Neural cell (in vitro differentiated cells): Measurements from ENCODE around the gene MAP3K5. TPM values are rescaled to one million over a fixed set of nuclear protein-coding genes. Genes with fewer than 3 reads are reported as not detected.

ENCODE experiments used
- H2AFZ ChIP-seq: fragments of 200-600, 300-800 bp; sonication (generic), shearing (Covaris generic); 2 replicates; pipeline ENCODE4 v1.6.0; 2014; ENCODE audit warnings: low read depth, mild to moderate bottlenecking, antibody characterized with exemption, low read length, moderate library complexity
- H3F3A ChIP-seq: fragments of 200-600 bp; shearing (Covaris generic); 2 replicates; pipeline ENCODE4 v1.6.1; 2016; ENCODE audit warnings: mild to moderate bottlenecking, moderate library complexity, mixed read lengths, antibody characterized with exemption, low read length; ENCODE audit not compliant: insufficient read depth, poor library complexity, severe bottlenecking
- H3K27ac ChIP-seq: fragments of 200-600, 300-800 bp; sonication (generic), shearing (Covaris generic); 2 replicates; pipeline ENCODE4 v1.5.1; 2014; ENCODE audit warnings: mild to moderate bottlenecking, low read length, moderate library complexity
- H3K27me3 ChIP-seq: fragments of 300-800, 200-600 bp; sonication (generic), shearing (Covaris generic); 2 replicates; pipeline ENCODE4 v1.6.0; 2014; ENCODE audit warnings: mild to moderate bottlenecking, low read depth, low read length, moderate library complexity; ENCODE audit not compliant: insufficient read depth
- H3K36me3 ChIP-seq: fragments of 300-800, 200-600 bp; sonication (generic), shearing (Covaris generic); 2 replicates; pipeline ENCODE4 v1.5.1; 2014; ENCODE audit warnings: mild to moderate bottlenecking, antibody characterized with exemption, low read length, moderate library complexity; ENCODE audit not compliant: insufficient read depth
- H3K4me2 ChIP-seq: fragments of 300-800, 200-600 bp; sonication (generic), shearing (Covaris generic); 2 replicates; pipeline ENCODE4 v1.6.0; 2014; ENCODE audit warnings: mild to moderate bottlenecking, low read length
- H3K4me3 ChIP-seq: fragments of 300-800, 200-600 bp; sonication (generic), shearing (Covaris generic); 2 replicates; pipeline ENCODE4 v1.5.1; 2014; ENCODE audit warnings: mild to moderate bottlenecking, low read length, moderate library complexity
- H3K79me2 ChIP-seq: fragments of 200-600 bp; shearing (Covaris generic); replicated peaks from 2 replicates; pipeline ENCODE4 v1.6.0; 2014; ENCODE audit warnings: mild to moderate bottlenecking, low read length, moderate library complexity; ENCODE audit not compliant: insufficient read depth
- H3K9ac ChIP-seq: fragments of 300-800, 200-600 bp; sonication (generic), shearing (Covaris generic); 2 replicates; pipeline ENCODE4 v1.6.1; 2016; ENCODE audit warnings: mild to moderate bottlenecking, low read length, mixed read lengths
- H3K9me2 ChIP-seq: fragments of 200-600 bp; shearing (Covaris generic); 2 replicates; pipeline ENCODE4 v1.6.1; 2016; ENCODE audit warnings: mild to moderate bottlenecking, low read length, mixed read lengths; ENCODE audit not compliant: insufficient read depth
- H3K9me3 ChIP-seq: fragments of 200-600, 300-800 bp; sonication (generic), shearing (Covaris generic); 2 replicates; pipeline ENCODE4 v1.6.1; 2016; ENCODE audit warnings: mild to moderate bottlenecking, mixed run types, low read length, moderate library complexity, mixed read lengths
- H4K20me1 ChIP-seq: fragments of 200-600 bp; shearing (Covaris generic); 2 replicates; pipeline ENCODE4 v1.6.1; 2016; ENCODE audit warnings: mild to moderate bottlenecking, mixed run types; ENCODE audit not compliant: insufficient read depth
- CTCF ChIP-seq: fragments of 450-650 bp; IDR thresholded peaks from 2 replicates; pipeline ENCODE4 v1.5.1; 2014; ENCODE audit warnings: antibody characterized with exemption, mild to moderate bottlenecking, moderate library complexity; ENCODE audit not compliant: poor library complexity, severe bottlenecking
- EP300 ChIP-seq: fragments of 450-650 bp; conservative IDR thresholded peaks from 2 replicates; pipeline ENCODE4 v1.6.1; 2014; ENCODE audit warnings: antibody characterized with exemption, mild to moderate bottlenecking, moderate library complexity; ENCODE audit not compliant: poor library complexity, severe bottlenecking
- EZH2 ChIP-seq: fragments of 200-600, 300-800 bp; shearing (Covaris generic), sonication (generic); IDR thresholded peaks from 2 replicates; pipeline ENCODE4 v1.6.1; 2014; ENCODE audit warnings: antibody characterized with exemption, low read length, borderline replicate concordance, mild to moderate bottlenecking; ENCODE audit not compliant: insufficient read depth, poor library complexity, severe bottlenecking
- MXI1 ChIP-seq: fragments of 450-650 bp; conservative IDR thresholded peaks from 2 replicates; pipeline ENCODE4 v1.6.1; 2014; ENCODE audit warnings: antibody characterized with exemption, mild to moderate bottlenecking; ENCODE audit not compliant: poor library complexity, severe bottlenecking
- POLR2AphosphoS5 ChIP-seq: IDR thresholded peaks from 2 replicates; pipeline ENCODE4 v1.6.1; 2012
- RAD21 ChIP-seq: fragments of 450-650 bp; conservative IDR thresholded peaks from 2 replicates; pipeline ENCODE4 v1.6.1; 2014; ENCODE audit warnings: antibody characterized with exemption, mild to moderate bottlenecking, moderate library complexity
- REST ChIP-seq: IDR thresholded peaks from 2 replicates; pipeline ENCODE4 v1.6.1; 2012; ENCODE audit warnings: borderline replicate concordance
- SMC3 ChIP-seq: fragments of 450-650 bp; conservative IDR thresholded peaks from 2 replicates; pipeline ENCODE4 v1.6.1; 2014; ENCODE audit warnings: antibody characterized with exemption, mild to moderate bottlenecking, moderate library complexity; ENCODE audit not compliant: poor library complexity
- TAF1 ChIP-seq: IDR thresholded peaks from 2 replicates; pipeline ENCODE4 v1.6.1; 2012; ENCODE audit warnings: low read depth
- polyA plus RNA-seq: library from polyadenylated mRNA; depleted of rRNA; stranded (reverse); fragments of >200 nt; gene quantifications from 2 replicates; pipeline ENCODE4 v1.2.3, GENCODE V29; 2014

Gene MAP3K5
- polyA plus RNA-seq, 1 donor from 2014 or later: 2.0 TPM

- Histone ChIP-seq H3F3A (no peaks in the 10 kb centered on the region), H3K27ac (no peak overlapping the region), H3K4me2 (no peak overlapping the region), H4K20me1 (no peaks in the 10 kb centered on the region), H2AFZ (no peak overlapping the region), H3K27me3 (no peaks in the 10 kb centered on the region), H3K79me2 (no peaks in the 10 kb centered on the region), H3K9me3 (no peaks in the 10 kb centered on the region), H3K9me2 (no peaks in the 10 kb centered on the region), H3K4me3 (no peak overlapping the region), H3K9ac (no peak overlapping the region), H3K36me3 (no peaks in the 10 kb centered on the region)
- no peak for TF ChIP-seq SMC3
- TF ChIP-seq CTCF: no peak
- TF ChIP-seq TAF1: no peak
- no peak for TF ChIP-seq REST
- TF ChIP-seq POLR2AphosphoS5: no peak
- TF ChIP-seq MXI1: no peak
- TF ChIP-seq EP300: no peak
- no peak for TF ChIP-seq EZH2
- TF ChIP-seq RAD21: no peak
These were observed 181.1 kb downstream of the MAP3K5 start for GRCh38 chr6:136611133-136611532.

- no peaks in the 10 kb centered on the region for H3K27me3 ChIP-seq
- no peaks in the 10 kb centered on the region for H3K36me3 ChIP-seq
- TF ChIP-seq POLR2AphosphoS5 (no peak), CTCF (no peak), EP300 (no peak), REST (no peak), SMC3 (no peak), RAD21 (no peak), TAF1 (no peak), MXI1 (no peak), EZH2 (no peak)
- no peak overlapping the region for H3K4me2 ChIP-seq
- H3K4me3 ChIP-seq: no peak overlapping the region
- H3K79me2 ChIP-seq: no peaks in the 10 kb centered on the region
- H3K9ac ChIP-seq: no peak overlapping the region
- H2AFZ ChIP-seq: no peak overlapping the region
- H3K27ac ChIP-seq: no peak overlapping the region
- H4K20me1 ChIP-seq: no peaks in the 10 kb centered on the region
- no peaks in the 10 kb centered on the region for H3K9me3 ChIP-seq
- no peaks in the 10 kb centered on the region for H3F3A ChIP-seq
- no peaks in the 10 kb centered on the region for H3K9me2 ChIP-seq
These were observed 182.2 kb downstream of the MAP3K5 start for GRCh38 chr6:136609873-136610706.
